SK-N-SH (cell line): ENCODE data around the gene LTBP1. TPM values are rescaled to one million over a fixed set of nuclear protein-coding genes. Genes with fewer than 3 reads are reported as not detected.

Experiments used
- CTCF ChIA-PET: fragments of 300-600, 350-600 bp; formaldehyde crosslinking; extraction: SDS; loops from one replicate; lab custom pipeline; 2021; lab: Yijun Ruan, JAX
- POLR2A ChIA-PET: fragments of 350-600 bp; sonication (Branson Sonifier 250); formaldehyde crosslinking; extraction: SDS; loops from one replicate; lab custom pipeline; 2020; ENCODE audit warnings: antibody characterized with exemption, inconsistent platforms; lab: Yijun Ruan, JAX
- DNase-seq: peaks from one replicate; pipeline ENCODE4 v3.0.0; 2012
- H2AFZ ChIP-seq: fragments of 200-600 bp; sonication (generic); 2 replicates; pipeline ENCODE4 v1.8.1; 2016; ENCODE audit warnings: antibody characterized with exemption, mild to moderate bottlenecking, low read depth
- H3F3A ChIP-seq: fragments of 200-600 bp; sonication (generic); replicated peaks from 2 replicates; pipeline ENCODE3; 2016; ENCODE audit warnings: antibody characterized with exemption, mild to moderate bottlenecking; ENCODE audit not compliant: insufficient read depth
- H3K27ac ChIP-seq, 2 experiments: fragments of 200-500 bp in 1 of 2; fragments of 200-600 bp in 1 of 2; sonication (Bioruptor generic) in 1 of 2; sonication (generic), shearing (Covaris generic) in 1 of 2; 2 replicates each; pipeline versions ENCODE4 v1.5.1 to v1.6.1; 2014 to 2016; ENCODE audit warnings: low read depth in 2 of 2, inconsistent platforms in 1 of 2, low read length in 1 of 2, mild to moderate bottlenecking in 1 of 2, mixed read lengths in 1 of 2
- H3K27me3 ChIP-seq: fragments of 200-600 bp; sonication (generic), shearing (Covaris generic); 2 replicates; pipeline ENCODE4 v1.6.1; 2016; ENCODE audit warnings: mixed run types; ENCODE audit not compliant: insufficient read depth
- H3K36me3 ChIP-seq, 2 experiments: fragments of 200-500 bp in 1 of 2; fragments of 200-600 bp in 1 of 2; sonication (Bioruptor generic) in 1 of 2; sonication (generic) in 1 of 2; replicated peaks in 1 of 2; 2 replicates each; pipeline versions ENCODE3 to v1.5.1; 2014 to 2016; ENCODE audit warnings: low read length in 1 of 2, mild to moderate bottlenecking in 1 of 2; ENCODE audit not compliant: insufficient read depth in 2 of 2, control insufficient read depth in 1 of 2
- H3K4me1 ChIP-seq, 2 experiments: fragments of 200-500 bp in 1 of 2; fragments of 200-600 bp in 1 of 2; sonication (Bioruptor generic) in 1 of 2; sonication (generic), shearing (Covaris generic) in 1 of 2; 2 replicates each; pipeline versions ENCODE4 v1.5.1 to v1.6.1; 2014 to 2016; ENCODE audit warnings: low read depth in 1 of 2, low read length in 1 of 2, mixed run types in 1 of 2; ENCODE audit not compliant: insufficient read depth in 2 of 2, control insufficient read depth in 1 of 2
- H3K4me2 ChIP-seq: fragments of 200-600 bp; sonication (generic), shearing (Covaris generic); 2 replicates; pipeline ENCODE4 v1.6.1; 2017; ENCODE audit warnings: mixed run types
- H3K4me3 ChIP-seq, 2 experiments: fragments of 200-500 bp in 1 of 2; fragments of 200-600 bp in 1 of 2; sonication (Bioruptor generic) in 1 of 2; sonication (generic), shearing (Covaris generic) in 1 of 2; 2 replicates each; pipeline versions ENCODE4 v1.5.1 to v1.8.1; 2014 to 2016; ENCODE audit warnings: low read depth in 2 of 2, inconsistent platforms in 1 of 2, low read length in 1 of 2, mild to moderate bottlenecking in 1 of 2, mixed read lengths in 1 of 2, moderate library complexity in 1 of 2
- H3K79me2 ChIP-seq: fragments of 200-600 bp; sonication (generic); 2 replicates; pipeline ENCODE4 v1.8.1; 2017; ENCODE audit warnings: mild to moderate bottlenecking; ENCODE audit not compliant: insufficient read depth
- H3K9ac ChIP-seq: fragments of 200-600 bp; sonication (generic); 2 replicates; pipeline ENCODE4 v1.6.1; 2017; ENCODE audit warnings: mixed run types
- H3K9me2 ChIP-seq: fragments of 200-600 bp; sonication (generic); 2 replicates; pipeline ENCODE4 v1.6.1; 2017; ENCODE audit warnings: mixed run types
- H3K9me3 ChIP-seq: fragments of 200-600 bp; sonication (generic); 2 replicates; pipeline ENCODE4 v1.6.1; 2017; ENCODE audit warnings: mixed run types, mild to moderate bottlenecking, moderate library complexity
- H4K20me1 ChIP-seq: fragments of 200-600 bp; sonication (generic); 2 replicates; pipeline ENCODE4 v1.6.1; 2017; ENCODE audit warnings: mild to moderate bottlenecking, mixed run types; ENCODE audit not compliant: insufficient read depth
- CTCF ChIP-seq: fragments of 200-600 bp; sonication (generic); IDR thresholded peaks from 2 replicates; pipeline ENCODE4 v1.6.1; 2017; ENCODE audit warnings: antibody characterized with exemption, mild to moderate bottlenecking, moderate library complexity
- EZH2phosphoT487 ChIP-seq: fragments of 200-600 bp; sonication (generic); IDR thresholded peaks from 2 replicates; pipeline ENCODE4 v1.6.1; 2017; ENCODE audit warnings: low read depth, mixed run types, mild to moderate bottlenecking, antibody characterized with exemption, moderate library complexity, borderline replicate concordance
- FOXM1 ChIP-seq: IDR thresholded peaks from 2 replicates; pipeline ENCODE4 v1.4.0; 2012; ENCODE audit warnings: low read depth, mild to moderate bottlenecking
- GABPA ChIP-seq: IDR thresholded peaks from 2 replicates; pipeline ENCODE4 v1.4.0; 2012; ENCODE audit warnings: low read depth, mild to moderate bottlenecking
- MEF2A ChIP-seq: IDR thresholded peaks from 2 replicates; pipeline ENCODE4 v1.4.0; 2012; ENCODE audit warnings: low read depth, borderline replicate concordance
- NFIC ChIP-seq: IDR thresholded peaks from 2 replicates; pipeline ENCODE4 v1.4.0; 2012; ENCODE audit warnings: borderline replicate concordance
- RCOR1 ChIP-seq: fragments of 150-350 bp; IDR thresholded peaks from 2 replicates; pipeline ENCODE4 v1.6.1; 2017; ENCODE audit warnings: antibody characterized with exemption, low read length
- SMC3 ChIP-seq: IDR thresholded peaks from 2 replicates; pipeline ENCODE4 v1.6.1; 2012; ENCODE audit warnings: low read depth, low read length, improper control_type of control experiment
- TCF12 ChIP-seq: IDR thresholded peaks from 2 replicates; pipeline ENCODE4 v1.4.0; 2012
- USF2 ChIP-seq: fragments of 150-350 bp; IDR thresholded peaks from 2 replicates; pipeline ENCODE4 v1.6.1; 2017; ENCODE audit warnings: antibody characterized with exemption, low read length, low read depth, borderline replicate concordance
- WGBS: methylation state at CpG from one replicate; pipeline ENCODE4 v1.1.6; 2017; ENCODE audit warnings: low lambda C conversion rate; 5-methylcytosine and 5-hydroxymethylcytosine counted together
- polyA plus RNA-seq, 3 experiments: library from polyadenylated mRNA; depleted of rRNA; stranded (reverse); fragments of >200 nt; gene quantifications; 2 replicates each; pipeline ENCODE4 v1.2.3, GENCODE V29; 2012

Gene LTBP1
- polyA plus RNA-seq, 1 of the 3 experiments (the other 2 are of a cell fraction), result 467 TPM

- Histone ChIP-seq H3K9ac (no peak overlapping the region), H3K27me3 (no peaks in the 10 kb centered on the region), H3K79me2 (no peaks in the 10 kb centered on the region), H3K9me3 (no peaks in the 10 kb centered on the region), H3K27ac (no peak overlapping the region), H3F3A (no peaks in the 10 kb centered on the region), H2AFZ (no peak overlapping the region), H3K4me3 (no peak overlapping the region), H3K9me2 (no peaks in the 10 kb centered on the region), H4K20me1 (no peaks in the 10 kb centered on the region), H3K4me1 (no peaks in the 10 kb centered on the region; a peak in 1 of 4 replicates), H3K4me2 (no peak overlapping the region), H3K36me3 (no peaks in the 10 kb centered on the region)
- ChIA-PET POLR2A (no interaction called here), CTCF (interaction anchor here (0.6 to 0.9 kb wide), 3 partner anchors 95 to 1095 kb away, joined by 3 read pairs; no protein-coding TSS in a partner anchor)
- no peak for DNase-seq
- TF ChIP-seq GABPA (no peak), FOXM1 (no peak), EZH2phosphoT487 (no peak), RCOR1 (no peak), USF2 (no peak)
- WGBS, result 74% methylated on average over 2 of the region's 2 CpGs
Observed at GRCh38 chr2:32997705-32998104, 51.0 kb downstream of the LTBP1 start.

GRCh38 chr2:33000986-33001385 lies 54.2 kb downstream of the LTBP1 start:
- no peak for DNase-seq
- H3K27ac ChIP-seq, result no peak overlapping the region
- CTCF ChIA-PET, result no interaction called here

More at GRCh38 chr2:33000986-33001385, 54.2 kb downstream of the LTBP1 start:
- Histone ChIP-seq H2AFZ (no peak overlapping the region), H3K36me3 (no peaks in the 10 kb centered on the region), H3K9ac (no peak overlapping the region), H3K9me2 (no peaks in the 10 kb centered on the region), H3K9me3 (no peaks in the 10 kb centered on the region), H3K4me1 (no peaks in the 10 kb centered on the region), H3K79me2 (no peaks in the 10 kb centered on the region), H4K20me1 (no peaks in the 10 kb centered on the region), H3F3A (no peaks in the 10 kb centered on the region), H3K4me3 (no peak overlapping the region), H3K4me2 (no peak overlapping the region), H3K27me3 (no peaks in the 10 kb centered on the region)
- WGBS, result 59% methylated on average over 3 of the region's 3 CpGs
- no peak for TF ChIP-seq USF2
- TF ChIP-seq NFIC, result peak; percentile 7; the same call in 1 of the 2 replicates
- no peak for TF ChIP-seq GABPA
- TF ChIP-seq MEF2A, result no peak
- TF ChIP-seq TCF12, result peak; percentile 38
- TF ChIP-seq CTCF, result no peak
- no peak for TF ChIP-seq SMC3
- POLR2A ChIA-PET, result no interaction called here
